ENCODE data around the gene SBDS. TPM values are rescaled to one million over a fixed set of nuclear protein-coding genes. Genes with fewer than 3 reads are reported as not detected.

SBDS gene
- total RNA-seq, 1 donor from 2014 or later, result 83.5 TPM

Other genes starting within 250 kb of the SBDS start
- 58.6 and 96.4 TPM in 2 replicates for gene TMEM248, start 74.4 kb downstream of the SBDS start, total RNA-seq
- gene TYW1, start 1.2 kb upstream of the SBDS start, total RNA-seq, result 12.3 and 15.8 TPM in 2 replicates

All from epithelial cell of proximal tubule (primary cell).